BE2C (cell line): ENCODE data around the gene BCL11A.
A peak's percentile ranks its signal among the peaks of the same experiment; 100 is the strongest.

ENCODE experiments used
- DNase-seq: peaks from one replicate; pipeline ENCODE4 v3.0.0-alpha.2; 2020
- H3K27me3 ChIP-seq: fragments of 250-450 bp; sonication (Bioruptor Pico); 2 replicates; pipeline ENCODE4 v1.5.1; 2020; ENCODE audit warnings: mild to moderate bottlenecking
- H3K36me3 ChIP-seq: fragments of 250-450 bp; sonication (Bioruptor Pico); 2 replicates; pipeline ENCODE4 v1.5.1; 2020; ENCODE audit warnings: mild to moderate bottlenecking
- H3K4me1 ChIP-seq: fragments of 250-450 bp; sonication (Bioruptor Pico); 2 replicates; pipeline ENCODE4 v1.5.1; 2020
- H3K4me3 ChIP-seq: 2 replicates; pipeline ENCODE4 v1.5.1; 2011; ENCODE audit warnings: low read depth, low read length
- H3K9me3 ChIP-seq: fragments of 250-450 bp; sonication (Bioruptor Pico); 2 replicates; pipeline ENCODE4 v1.5.1; 2020
- CTCF ChIP-seq: IDR thresholded peaks from 2 replicates; pipeline ENCODE4 v1.5.1; 2012; ENCODE audit warnings: mild to moderate bottlenecking, low read depth, low read length

Gene BCL11A

GRCh38 chr2:60478660-60479059 is 74.8 kb downstream of the BCL11A start:
- no peaks in the 10 kb centered on the region for H3K9me3 ChIP-seq
- no peaks in the 10 kb centered on the region for H3K27me3 ChIP-seq
- H3K36me3 ChIP-seq, result no peaks in the 10 kb centered on the region
- DNase-seq, result peak; percentile 39
- no peak overlapping the region for H3K4me3 ChIP-seq
- no peak for TF ChIP-seq CTCF
- no peaks in the 10 kb centered on the region for H3K4me1 ChIP-seq

GRCh38 chr2:60476206-60476954 is 77.1 kb downstream of the BCL11A start:
- DNase-seq, result no peak
- no peaks in the 10 kb centered on the region for H3K36me3 ChIP-seq
- H3K4me3 ChIP-seq, result no peak overlapping the region
- H3K27me3 ChIP-seq, result no peaks in the 10 kb centered on the region
- no peaks in the 10 kb centered on the region for H3K4me1 ChIP-seq
- TF ChIP-seq CTCF, result no peak
- no peaks in the 10 kb centered on the region for H3K9me3 ChIP-seq

- Histone ChIP-seq H3K9me3 (no peaks in the 10 kb centered on the region), H3K27me3 (no peaks in the 10 kb centered on the region), H3K36me3 (no peaks in the 10 kb centered on the region), H3K4me1 (no peaks in the 10 kb centered on the region), H3K4me3 (no peak overlapping the region)
- TF ChIP-seq CTCF, result no peak
- DNase-seq, result no peak
Measured at GRCh38 chr2:60475123-60475830, 78.2 kb downstream of the BCL11A start.

GRCh38 chr2:60474301-60474700 is 79.2 kb downstream of the BCL11A start:
- H3K27me3 ChIP-seq, result no peaks in the 10 kb centered on the region
- no peak for DNase-seq
- H3K4me1 ChIP-seq, result no peaks in the 10 kb centered on the region
- no peak overlapping the region for H3K4me3 ChIP-seq
- TF ChIP-seq CTCF, result no peak
- H3K36me3 ChIP-seq, result no peaks in the 10 kb centered on the region
- H3K9me3 ChIP-seq, result no peaks in the 10 kb centered on the region

- Histone ChIP-seq H3K9me3 (no peaks in the 10 kb centered on the region), H3K4me1 (no peaks in the 10 kb centered on the region), H3K36me3 (no peaks in the 10 kb centered on the region), H3K27me3 (no peaks in the 10 kb centered on the region), H3K4me3 (no peak overlapping the region)
- no peak for TF ChIP-seq CTCF
- no peak for DNase-seq
Measured at GRCh38 chr2:60473546-60473945, 79.9 kb downstream of the BCL11A start.
